Fibroblast of the conjunctiva (primary cell): ENCODE data around the gene ZC2HC1C.
A peak's percentile ranks its signal among the peaks of the same experiment; 100 is the strongest.

Experiments used
- DNase-seq: peaks from one replicate; pipeline ENCODE4 v3.0.0-alpha.2; 2010; ENCODE audit warnings: low read depth

Gene ZC2HC1C, protein sequence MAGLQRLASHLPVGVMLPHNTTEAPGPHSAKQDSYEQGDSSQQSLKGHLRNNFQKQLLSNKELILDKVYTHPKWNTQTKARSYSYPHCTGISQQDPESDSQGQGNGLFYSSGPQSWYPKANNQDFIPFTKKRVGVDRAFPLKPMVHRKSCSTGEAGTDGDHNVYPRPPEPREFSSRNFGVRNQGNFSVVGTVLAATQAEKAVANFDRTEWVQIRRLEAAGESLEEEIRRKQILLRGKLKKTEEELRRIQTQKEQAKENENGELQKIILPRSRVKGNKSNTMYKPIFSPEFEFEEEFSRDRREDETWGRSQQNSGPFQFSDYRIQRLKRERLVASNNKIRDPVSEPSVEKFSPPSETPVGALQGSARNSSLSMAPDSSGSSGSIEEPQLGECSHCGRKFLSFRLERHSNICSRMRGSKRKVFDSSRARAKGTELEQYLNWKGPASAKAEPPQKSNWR

GRCh38 chr14:75069121-75069810 lies at the start of gene ZC2HC1C:
ZC2HC1C (plus strand) TSS chr14:75069641; CDS start chr14:75070574, 933 bp downstream.
- peak; percentile 89 for DNase-seq

GRCh38 chr14:75022655-75023054 lies 46.8 kb upstream of the ZC2HC1C start:
- DNase-seq, result no peak

- no peak for DNase-seq
Measured at GRCh38 chr14:75023108-75023507, 46.3 kb upstream of the ZC2HC1C start.

DNA sequence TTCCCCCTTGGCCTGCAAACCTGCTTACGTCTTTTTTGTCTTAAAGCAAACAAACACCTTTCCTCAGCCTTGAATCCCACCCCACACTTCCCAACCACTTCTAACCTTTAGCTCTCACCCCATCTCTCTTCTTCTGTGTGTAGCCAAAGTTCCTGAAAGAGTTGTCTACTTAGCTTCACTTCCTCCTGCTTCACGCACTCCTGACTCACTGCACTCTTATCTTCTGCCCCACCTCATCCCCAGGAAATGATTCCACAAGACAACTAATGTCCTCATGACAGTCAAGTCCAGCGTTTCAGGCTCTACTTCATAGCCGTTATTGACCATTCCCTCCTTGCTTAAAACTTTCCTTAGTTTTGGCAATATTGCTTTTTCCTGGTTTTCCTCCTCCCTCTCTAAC lies 44.4 kb upstream of the ZC2HC1C start:
- DNase-seq, result no peak

DNA sequence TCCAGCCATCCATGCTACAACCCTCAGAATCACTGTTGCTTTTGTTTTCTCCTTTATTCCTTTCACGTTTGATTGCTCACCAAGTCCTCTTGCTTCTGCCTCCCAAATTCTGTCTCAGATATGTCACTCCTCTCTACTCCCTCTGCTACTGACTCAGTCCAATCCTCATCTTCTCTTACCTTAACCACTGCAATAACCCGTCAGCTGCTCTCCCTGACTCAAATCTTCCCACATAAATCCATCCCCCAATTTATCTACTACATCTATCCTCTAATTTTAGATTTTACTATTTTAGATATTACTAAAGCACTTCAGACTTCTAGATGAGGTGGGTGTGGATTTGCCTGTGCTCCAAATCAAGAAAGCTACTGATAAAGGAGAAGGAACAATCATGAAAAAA lies 43.6 kb upstream of the ZC2HC1C start:
- DNase-seq, result no peak

DNA sequence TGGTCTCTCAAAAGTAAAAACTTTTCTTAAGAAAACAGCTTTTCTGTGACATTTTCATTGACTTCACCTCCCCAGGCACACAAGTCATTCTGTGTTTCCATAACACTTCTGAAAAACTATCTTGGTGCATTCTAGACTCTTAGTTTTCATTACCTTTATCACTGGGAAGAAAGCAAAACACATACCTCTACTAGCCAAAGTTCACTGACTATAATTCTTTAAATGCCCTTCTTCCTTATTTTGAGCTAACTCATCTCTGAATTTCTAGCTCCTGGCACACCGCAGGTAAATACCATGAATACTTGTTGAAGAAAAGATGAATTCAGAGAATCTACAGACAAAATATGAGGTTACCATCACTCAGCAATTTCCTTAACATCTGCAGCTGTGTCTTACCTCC lies 39.3 kb upstream of the ZC2HC1C start:
- no peak for DNase-seq

DNA sequence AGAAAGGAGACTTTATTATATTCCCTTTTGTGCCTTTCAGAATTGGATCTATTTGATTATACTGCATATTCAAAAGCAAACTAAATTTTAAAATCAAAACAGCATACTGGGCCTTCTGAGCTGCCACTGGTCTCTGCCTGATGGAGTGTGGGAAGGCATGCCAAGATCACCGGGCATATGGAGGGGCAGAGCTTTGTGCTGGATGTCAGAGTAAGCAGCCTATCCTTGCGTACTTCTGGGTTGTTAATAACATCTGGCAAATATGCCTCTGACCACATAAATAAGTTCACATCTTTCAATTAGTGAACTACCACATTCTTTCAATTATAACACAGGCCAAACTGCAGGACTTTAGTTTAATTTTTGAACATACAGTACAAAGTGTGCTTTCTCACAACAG lies 36.5 kb upstream of the ZC2HC1C start:
- DNase-seq, result no peak

GRCh38 chr14:75040507-75040906 lies 28.9 kb upstream of the ZC2HC1C start:
- DNase-seq, result no peak

GRCh38 chr14:75040959-75041358 lies 28.5 kb upstream of the ZC2HC1C start:
- no peak for DNase-seq

- DNase-seq, result no peak
Measured at GRCh38 chr14:75041613-75042012, 27.8 kb upstream of the ZC2HC1C start.

DNA sequence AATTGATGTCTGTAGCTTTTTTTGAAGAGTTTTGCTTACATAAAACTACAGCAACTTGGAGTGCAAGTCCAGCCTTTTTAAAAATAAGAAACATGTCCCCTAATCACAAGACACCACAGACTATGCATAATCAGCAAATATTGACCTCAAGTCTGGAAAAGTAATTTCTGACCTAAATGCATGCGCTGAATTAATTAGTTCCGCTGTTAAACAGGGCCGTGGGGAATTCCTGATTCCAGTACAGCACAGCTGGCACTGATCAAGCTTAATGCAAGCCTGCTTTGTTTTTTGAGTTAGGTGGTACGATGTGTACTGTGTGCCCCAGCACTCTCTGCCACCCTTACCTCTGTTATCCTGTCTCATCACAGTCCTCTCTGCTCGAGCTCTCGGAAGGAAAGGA lies 27.4 kb upstream of the ZC2HC1C start:
- no peak for DNase-seq

DNA sequence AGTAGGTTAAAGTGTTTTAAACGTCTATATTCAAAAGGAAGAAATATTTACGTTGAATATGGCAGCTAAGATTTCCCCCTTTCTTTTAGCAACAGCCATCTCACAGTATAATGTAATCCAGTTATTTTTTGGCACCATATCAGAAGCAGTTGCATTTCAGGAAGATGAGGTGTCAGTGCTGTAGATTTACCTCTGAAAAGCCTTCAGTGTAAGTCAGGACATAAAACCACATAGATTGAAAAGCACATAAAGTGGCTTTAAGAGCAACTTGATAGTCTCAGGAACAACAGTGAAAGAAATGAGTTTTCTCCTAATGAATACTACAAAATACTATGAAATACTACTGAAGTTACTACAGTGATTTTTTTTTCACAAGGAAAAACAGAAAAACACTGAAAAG lies 25.1 kb upstream of the ZC2HC1C start:
- no peak for DNase-seq

DNA sequence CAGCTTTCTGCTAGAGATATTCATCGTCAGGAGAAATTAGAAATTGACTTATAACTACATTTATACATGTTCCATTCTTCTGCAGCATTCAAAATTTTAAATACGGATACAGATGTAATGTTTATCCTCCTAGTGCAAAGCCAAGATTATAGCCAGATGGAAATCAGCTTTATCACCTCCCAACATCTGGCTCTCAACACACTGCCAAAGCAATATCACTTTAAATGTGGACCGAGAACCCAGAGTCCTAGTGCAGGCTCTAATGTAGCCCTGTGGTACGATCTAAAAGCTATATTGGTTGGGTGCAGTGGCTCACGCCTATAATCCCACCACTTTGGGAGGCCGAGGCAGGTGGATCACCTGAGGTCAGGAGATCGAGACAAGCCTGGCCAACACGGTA lies 24.7 kb upstream of the ZC2HC1C start:
- DNase-seq, result no peak

GRCh38 chr14:75046275-75046674 lies 23.2 kb upstream of the ZC2HC1C start:
- no peak for DNase-seq

DNA sequence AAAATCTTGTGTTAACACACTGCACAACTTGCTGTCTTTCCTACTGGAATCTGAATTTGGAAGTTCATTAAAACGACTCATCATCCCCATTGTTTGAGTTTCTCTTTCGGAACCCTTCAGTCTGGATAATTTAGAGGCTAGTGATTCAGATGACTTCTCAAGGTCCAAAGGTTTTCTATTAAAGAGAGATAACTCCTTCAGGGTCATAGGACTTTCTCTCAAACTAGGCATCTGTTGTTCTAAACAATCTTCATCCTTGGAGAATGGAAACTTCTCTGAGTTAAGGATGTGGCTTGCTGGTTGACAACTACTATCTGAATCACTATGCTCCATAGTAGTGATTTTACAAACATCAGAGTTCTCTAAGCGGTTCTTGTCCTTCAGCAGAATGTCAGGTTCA lies 22.5 kb upstream of the ZC2HC1C start:
- DNase-seq, result no peak

DNA sequence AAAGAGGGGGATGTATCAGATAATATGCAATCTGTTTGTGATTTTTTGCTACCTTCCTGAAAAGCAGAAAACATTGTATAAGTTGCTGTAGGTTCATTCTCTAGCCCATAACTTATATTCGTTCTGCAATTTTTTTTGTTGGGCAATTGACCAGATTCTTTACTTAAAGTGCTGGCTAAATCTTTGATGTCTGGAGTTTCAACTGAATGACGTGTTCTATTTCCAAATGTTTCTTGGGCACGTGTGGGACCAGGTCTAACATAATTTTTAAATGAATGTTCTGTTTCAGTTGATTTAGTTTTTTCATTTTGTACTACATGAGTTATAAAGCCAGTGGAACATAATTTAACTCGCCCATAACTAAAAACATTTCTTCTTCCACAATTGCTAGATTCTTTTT lies 21.9 kb upstream of the ZC2HC1C start:
- no peak for DNase-seq

GRCh38 chr14:75048101-75048500 lies 21.3 kb upstream of the ZC2HC1C start:
- no peak for DNase-seq

DNA sequence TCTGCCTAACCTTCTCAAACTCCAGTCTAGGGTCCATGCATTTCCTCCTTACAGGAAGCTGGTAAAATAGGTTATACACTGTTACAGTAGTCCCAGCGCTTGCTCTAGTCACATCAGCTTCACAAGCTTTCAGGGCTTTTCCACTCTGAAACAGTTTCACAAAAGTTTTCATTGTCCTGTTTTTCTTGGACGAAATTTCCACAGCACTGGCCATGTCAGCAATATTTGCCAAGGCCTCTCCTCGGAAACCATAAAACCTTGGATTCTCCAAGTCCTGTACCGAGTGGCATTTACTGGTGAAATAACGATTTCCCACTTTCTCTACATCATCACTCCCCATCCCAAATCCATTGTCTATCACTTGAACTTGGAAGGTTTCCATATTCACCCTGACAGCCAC lies 20.3 kb upstream of the ZC2HC1C start:
- DNase-seq, result no peak

DNA sequence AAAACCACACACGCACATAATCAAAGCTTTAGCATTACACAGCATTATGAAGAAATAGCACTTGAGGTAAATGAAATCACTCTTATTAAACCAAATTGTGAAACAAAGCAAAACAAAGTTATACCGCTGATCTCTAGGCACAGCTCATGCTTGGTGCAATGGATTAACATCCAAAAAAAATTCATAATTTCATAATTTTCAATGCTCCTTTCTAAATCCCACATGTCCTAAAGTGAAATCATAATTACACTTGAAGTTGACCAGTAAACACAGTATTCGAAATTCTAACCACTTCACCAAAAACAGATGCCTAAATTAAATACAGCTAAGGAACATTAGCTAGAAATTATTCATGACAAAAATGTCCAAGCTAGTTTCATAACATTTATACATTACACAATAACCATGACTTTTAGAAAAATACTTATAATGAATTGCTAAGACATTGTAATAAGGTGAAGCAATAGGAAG lies 19.7 kb upstream of the ZC2HC1C start:
- peak; percentile 35 for DNase-seq

- DNase-seq, result peak; percentile 55
Measured at GRCh38 chr14:75050852-75051555, 18.4 kb upstream of the ZC2HC1C start, which contains the start of gene MLH3. MLH3 (minus strand) TSS chr14:75051467; CDS start chr14:75049655, 1,812 bp downstream.

GRCh38 chr14:75051556-75051899 lies 17.9 kb upstream of the ZC2HC1C start:
- DNase-seq, result no peak

GRCh38 chr14:75053396-75054291 lies 15.8 kb upstream of the ZC2HC1C start:
- DNase-seq, result no peak
